Astrocyte of the cerebellum (primary cell): ENCODE data around the gene KPNA6.

Experiments used
- DNase-seq: peaks from one replicate; pipeline ENCODE4 v3.0.0-alpha.2; 2011; ENCODE audit warnings: low read depth
- H3K4me3 ChIP-seq: 2 replicates; pipeline ENCODE4 v1.5.1; 2011; ENCODE audit warnings: mild to moderate bottlenecking, low read depth, low read length, moderate library complexity
- in situ Hi-C: cut with HindIII; loops from 2 replicates; pipeline ENCODE4 v1.10.0; 2017; ENCODE audit warnings: low sequenced_read_pairs
- TF ChIP-seq, protein P1 (sequence below): IDR thresholded peaks from 2 replicates; pipeline ENCODE4 v1.5.1; 2012; ENCODE audit warnings: low read length, low read depth, moderate library complexity, mild to moderate bottlenecking; ENCODE audit errors: missing control alignments

The KPNA6 gene

DNA sequence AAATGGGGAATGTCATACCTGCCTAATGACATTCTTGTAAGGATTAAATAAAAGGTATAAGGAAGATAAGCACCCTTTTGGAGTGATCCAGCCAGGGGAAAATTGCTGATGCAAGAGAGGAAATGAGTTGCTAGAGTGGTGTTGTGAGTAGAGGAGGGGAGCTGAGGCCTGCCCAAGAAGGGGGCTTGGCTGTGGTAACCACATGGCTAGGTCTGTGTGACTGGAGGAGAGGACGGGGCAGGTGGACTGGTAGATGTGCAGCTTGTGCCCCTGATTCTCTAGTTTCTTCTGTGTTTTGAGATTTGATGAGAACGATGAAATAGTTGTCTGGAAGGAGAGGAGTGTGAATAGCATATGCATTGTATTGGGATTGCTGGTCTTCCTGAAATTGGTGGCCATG, 78.2 kb downstream of the KPNA6 start:
- no peak for DNase-seq
- H3K4me3 ChIP-seq, result no peak overlapping the region
- TF ChIP-seq, protein P1, sequence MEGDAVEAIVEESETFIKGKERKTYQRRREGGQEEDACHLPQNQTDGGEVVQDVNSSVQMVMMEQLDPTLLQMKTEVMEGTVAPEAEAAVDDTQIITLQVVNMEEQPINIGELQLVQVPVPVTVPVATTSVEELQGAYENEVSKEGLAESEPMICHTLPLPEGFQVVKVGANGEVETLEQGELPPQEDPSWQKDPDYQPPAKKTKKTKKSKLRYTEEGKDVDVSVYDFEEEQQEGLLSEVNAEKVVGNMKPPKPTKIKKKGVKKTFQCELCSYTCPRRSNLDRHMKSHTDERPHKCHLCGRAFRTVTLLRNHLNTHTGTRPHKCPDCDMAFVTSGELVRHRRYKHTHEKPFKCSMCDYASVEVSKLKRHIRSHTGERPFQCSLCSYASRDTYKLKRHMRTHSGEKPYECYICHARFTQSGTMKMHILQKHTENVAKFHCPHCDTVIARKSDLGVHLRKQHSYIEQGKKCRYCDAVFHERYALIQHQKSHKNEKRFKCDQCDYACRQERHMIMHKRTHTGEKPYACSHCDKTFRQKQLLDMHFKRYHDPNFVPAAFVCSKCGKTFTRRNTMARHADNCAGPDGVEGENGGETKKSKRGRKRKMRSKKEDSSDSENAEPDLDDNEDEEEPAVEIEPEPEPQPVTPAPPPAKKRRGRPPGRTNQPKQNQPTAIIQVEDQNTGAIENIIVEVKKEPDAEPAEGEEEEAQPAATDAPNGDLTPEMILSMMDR, result no peak
- in situ Hi-C loops, result no loop called here

DNA sequence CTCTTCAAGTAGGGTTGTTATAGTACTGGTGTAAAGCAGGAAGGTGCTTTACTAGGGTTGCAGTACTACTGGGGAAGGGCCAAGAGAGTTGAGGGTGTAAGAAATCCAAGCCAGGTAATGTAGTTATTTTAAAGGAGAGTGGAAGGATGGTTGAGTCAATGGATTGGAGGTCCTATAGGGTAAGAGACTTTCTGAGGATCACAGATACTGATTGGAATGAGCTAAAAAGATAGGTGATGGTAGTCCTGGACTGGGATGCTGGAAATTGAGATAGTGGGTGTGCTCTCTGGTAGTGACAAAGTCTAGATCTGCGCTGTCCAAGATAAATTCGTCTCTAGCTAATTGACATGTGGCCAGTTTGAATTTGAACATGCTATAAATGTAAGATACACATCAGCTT, 78.6 kb downstream of the KPNA6 start:
- in situ Hi-C loops, result no loop called here

DNA sequence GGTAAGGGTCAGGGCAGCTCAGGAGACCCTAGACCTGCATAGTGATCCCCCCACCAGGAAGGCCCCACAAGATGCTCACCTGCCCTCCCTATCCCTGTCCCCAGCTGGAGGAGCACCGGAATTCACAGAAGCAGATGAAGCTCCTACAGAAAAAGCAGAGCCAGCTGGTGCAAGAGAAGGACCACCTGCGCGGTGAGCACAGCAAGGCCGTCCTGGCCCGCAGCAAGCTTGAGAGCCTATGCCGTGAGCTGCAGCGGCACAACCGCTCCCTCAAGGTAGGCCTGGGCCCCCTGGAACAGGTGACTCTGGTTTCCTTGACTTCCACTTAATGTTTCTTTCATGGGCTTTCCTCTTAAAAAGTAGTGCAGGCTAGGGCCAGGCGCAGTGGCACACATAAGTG, 80.0 kb downstream of the KPNA6 start:
- DNase-seq, result no peak
- in situ Hi-C loops, result no loop called here
- TF ChIP-seq, protein P1, result no peak
- no peak overlapping the region for H3K4me3 ChIP-seq

More for the DNA sequence above, 78.6 kb downstream of the KPNA6 start:
- TF ChIP-seq, protein P1, result no peak
- no peak overlapping the region for H3K4me3 ChIP-seq
- DNase-seq, result no peak

DNA sequence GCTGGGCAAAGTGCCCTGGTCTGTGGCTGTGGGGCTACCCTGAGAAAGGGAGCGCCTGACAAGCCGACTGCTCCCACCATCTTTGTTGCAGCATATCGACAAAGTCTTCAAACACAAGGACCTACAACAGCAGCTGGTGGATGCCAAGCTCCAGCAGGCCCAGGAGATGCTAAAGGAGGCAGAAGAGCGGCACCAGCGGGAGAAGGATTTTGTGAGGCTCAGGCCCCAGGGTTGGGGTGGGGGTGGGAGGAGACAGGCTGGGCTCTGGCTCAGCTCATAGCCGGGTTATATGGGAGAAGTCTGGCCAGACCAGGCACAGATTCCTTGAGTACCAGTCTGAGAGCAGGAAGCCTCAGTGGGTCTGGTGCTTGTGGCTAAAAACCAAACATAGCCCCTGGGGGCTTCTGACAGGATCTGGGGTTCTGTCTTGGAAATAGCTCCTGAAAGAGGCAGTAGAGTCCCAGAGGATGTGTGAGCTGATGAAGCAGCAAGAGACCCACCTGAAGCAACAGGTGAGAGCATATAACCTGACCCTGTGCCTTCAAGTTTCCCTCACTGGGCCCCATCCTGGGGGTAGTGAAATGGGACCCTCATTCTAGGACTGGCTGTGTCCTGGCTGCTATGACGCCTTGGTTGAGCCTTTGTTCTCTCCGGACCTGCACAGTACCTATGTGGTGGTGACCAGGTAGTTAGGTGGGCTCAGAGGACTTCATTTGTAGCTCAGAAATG, 84.5 kb downstream of the KPNA6 start:
- no peak overlapping the region for H3K4me3 ChIP-seq
- in situ Hi-C loops, result no loop called here
- TF ChIP-seq, protein P1, result no peak
- DNase-seq, result no peak

DNA sequence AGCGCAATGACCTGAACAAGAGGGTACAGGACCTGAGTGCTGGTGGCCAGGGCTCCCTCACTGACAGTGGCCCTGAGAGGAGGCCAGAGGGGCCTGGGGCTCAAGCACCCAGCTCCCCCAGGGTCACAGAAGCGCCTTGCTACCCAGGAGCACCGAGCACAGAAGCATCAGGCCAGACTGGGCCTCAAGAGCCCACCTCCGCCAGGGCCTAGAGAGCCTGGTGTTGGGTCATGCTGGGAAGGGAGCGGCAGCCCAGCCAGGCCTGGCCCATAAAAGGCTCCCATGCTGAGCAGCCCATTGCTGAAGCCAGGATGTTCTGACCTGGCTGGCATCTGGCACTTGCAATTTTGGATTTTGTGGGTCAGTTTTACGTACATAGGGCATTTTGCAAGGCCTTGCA, 87.1 kb downstream of the KPNA6 start:
- H3K4me3 ChIP-seq, result no peak overlapping the region
- in situ Hi-C loops, result no loop called here
- DNase-seq, result no peak
- TF ChIP-seq, protein P1, result no peak

DNA sequence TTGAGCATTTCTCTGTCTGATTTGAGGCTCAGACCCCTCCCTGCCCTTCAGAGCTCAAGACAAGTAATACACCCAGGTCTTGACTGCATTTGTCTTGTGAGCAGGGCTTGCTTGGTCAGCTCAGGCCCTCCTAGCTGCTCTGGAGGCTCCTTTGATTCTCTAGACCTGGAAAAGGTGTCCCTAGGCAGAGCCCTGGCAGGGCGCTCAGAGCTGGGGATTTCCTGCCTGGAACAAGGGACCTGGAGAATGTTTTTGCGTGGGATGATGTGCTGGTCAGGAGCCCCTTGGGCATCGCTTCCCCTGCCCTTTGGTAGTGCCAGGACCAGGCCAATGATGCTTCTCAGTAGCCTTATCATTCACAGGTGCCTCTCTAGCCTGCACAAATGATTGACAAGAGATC, 87.7 kb downstream of the KPNA6 start:
- in situ Hi-C loops, result no loop called here
- no peak overlapping the region for H3K4me3 ChIP-seq
- no peak for DNase-seq
- TF ChIP-seq, protein P1, result no peak
